HCT116 (cell line): ENCODE results near the gene PNMA8C. TPM values are rescaled to one million over a fixed set of nuclear protein-coding genes. Genes with fewer than 3 reads are reported as not detected.

Experiments
- ATAC-seq: fragments of 200-7000 bp; cut with Tn5 transposase; 2 replicates; pipeline ENCODE4 v1.9.1; 2020; ENCODE audit warnings: mild to moderate bottlenecking, moderate library complexity
- BruUV-seq: library from RNA; stranded (reverse); fragments of 400-500 nt; replicated peaks from 2 replicates; lab custom pipeline; 2021; lab: Mats Ljungman, UMichigan
- CTCF ChIA-PET: fragments of 300-600 bp; sonication (Branson Sonifier 250); formaldehyde crosslinking; loops from one replicate; lab custom pipeline; 2021; ENCODE audit warnings: antibody characterized with exemption; lab: Charles Lee
- POLR2A ChIA-PET: fragments of 300-600, 350-600 bp; sonication (Branson Sonifier 250); formaldehyde crosslinking; loops from one replicate; lab custom pipeline; 2021; ENCODE audit warnings: antibody characterized with exemption; lab: Charles Lee
- RAD21 ChIA-PET, 2 experiments: fragments of 300-600 bp; sonication (Branson Sonifier 250); formaldehyde crosslinking; loops; one replicate each; lab custom pipeline; 2023; ENCODE audit warnings: low total read pairs in 2 of 2; ENCODE audit not compliant: uncharacterized antibody in 2 of 2, unreplicated experiment in 2 of 2, low non-redundant PET in 1 of 2; lab: Charles Lee
- DNase-seq: peaks from one replicate; pipeline ENCODE4 v3.0.0-alpha.2; 2010; ENCODE audit warnings: low read depth, low spot score
- H2AFZ ChIP-seq: fragments of 200-600 bp; shearing (Covaris generic), sonication (generic); 2 replicates; pipeline ENCODE4 v1.6.1; 2017; ENCODE audit warnings: low read depth, mixed run types, mixed read lengths, antibody characterized with exemption, low read length; ENCODE audit not compliant: poor library complexity, severe bottlenecking
- H3K27ac ChIP-seq: 2 replicates; pipeline ENCODE4 v1.5.1; 2012; ENCODE audit warnings: low read depth, low read length
- H3K27me3 ChIP-seq: fragments of 200-600 bp; sonication (generic); 2 replicates; pipeline ENCODE4 v1.6.1; 2016; ENCODE audit warnings: mixed run types, low read length, mixed read lengths; ENCODE audit not compliant: insufficient read depth
- H3K36me3 ChIP-seq, 2 experiments: fragments of 200-500 bp in 1 of 2; fragments of 200-600 bp in 1 of 2; sonication (Bioruptor generic) in 1 of 2; sonication (generic) in 1 of 2; 2 replicates each; pipeline versions ENCODE4 v1.5.1 to v1.6.1; 2014 to 2016; ENCODE audit warnings: low read length in 2 of 2, inconsistent platforms in 1 of 2, mixed read lengths in 1 of 2, mixed run types in 1 of 2; ENCODE audit not compliant: insufficient read depth in 2 of 2, control insufficient read depth in 1 of 2
- H3K4me1 ChIP-seq, 2 experiments: fragments of 200-600 bp in 1 of 2; sonication (generic) in 1 of 2; 2 replicates each; pipeline versions ENCODE4 v1.5.1 to v1.6.1; 2012 to 2017; ENCODE audit warnings: low read length in 2 of 2, inconsistent platforms in 1 of 2, mild to moderate bottlenecking in 1 of 2, mixed read lengths in 1 of 2, mixed run types in 1 of 2, moderate library complexity in 1 of 2; ENCODE audit not compliant: insufficient read depth in 2 of 2, control insufficient read depth in 1 of 2
- H3K4me2 ChIP-seq: fragments of 200-600 bp; sonication (generic); 2 replicates; pipeline ENCODE4 v1.6.1; 2017; ENCODE audit warnings: mixed run types, low read length, mixed read lengths
- H3K4me3 ChIP-seq, 2 experiments: fragments of 200-600 bp in 1 of 2; sonication (generic) in 1 of 2; replicated peaks in 1 of 2; 2 replicates each; pipeline ENCODE4 v1.5.1; 2011 to 2016; ENCODE audit warnings: low read length in 2 of 2, control low read depth in 1 of 2, low read depth in 1 of 2, mild to moderate bottlenecking in 1 of 2, mixed read lengths in 1 of 2, mixed run types in 1 of 2
- H3K79me2 ChIP-seq: fragments of 200-600 bp; sonication (generic); 2 replicates; pipeline ENCODE4 v1.6.1; 2017; ENCODE audit warnings: mild to moderate bottlenecking, mixed run types, low read length, moderate library complexity, mixed read lengths; ENCODE audit not compliant: insufficient read depth
- H3K9ac ChIP-seq: fragments of 200-600 bp; sonication (generic); 2 replicates; pipeline ENCODE4 v1.6.1; 2016; ENCODE audit warnings: low read length, mixed read lengths
- H3K9me2 ChIP-seq: fragments of 200-600 bp; sonication (generic), shearing (Covaris generic); 2 replicates; pipeline ENCODE4 v1.6.1; 2017; ENCODE audit warnings: mixed run types, mild to moderate bottlenecking, moderate library complexity; ENCODE audit not compliant: insufficient read depth
- H3K9me3 ChIP-seq, 2 experiments: fragments of 200-500 bp in 1 of 2; fragments of 200-600 bp in 1 of 2; sonication (Bioruptor generic) in 1 of 2; sonication (generic) in 1 of 2; 2 replicates each; pipeline ENCODE4 v1.6.1; 2014 to 2017; ENCODE audit warnings: low read length in 2 of 2, mixed read lengths in 2 of 2, inconsistent platforms in 1 of 2, low read depth in 1 of 2, mild to moderate bottlenecking in 1 of 2, mixed run types in 1 of 2, moderate library complexity in 1 of 2; ENCODE audit not compliant: control insufficient read depth in 1 of 2, insufficient read depth in 1 of 2
- H4K20me1 ChIP-seq: fragments of 200-600 bp; sonication (generic), shearing (Covaris generic); 2 replicates; pipeline ENCODE4 v1.6.1; 2017; ENCODE audit warnings: mixed run types, mild to moderate bottlenecking, moderate library complexity; ENCODE audit not compliant: insufficient read depth
- CBX3 ChIP-seq: IDR thresholded peaks from 2 replicates; pipeline ENCODE4 v1.6.1; 2012; ENCODE audit warnings: low read depth
- EZH2 ChIP-seq: fragments of 200-600 bp; sonication (generic); IDR thresholded peaks from 2 replicates; pipeline ENCODE4 v1.6.1; 2017; ENCODE audit warnings: antibody characterized with exemption, mixed run types
- POLR2AphosphoS5 ChIP-seq: IDR thresholded peaks from 2 replicates; pipeline ENCODE4 v1.6.1; 2011; ENCODE audit warnings: mild to moderate bottlenecking, low read depth, low read length, moderate library complexity
- SRF ChIP-seq: IDR thresholded peaks from 2 replicates; pipeline ENCODE4 v1.6.1; 2012; ENCODE audit warnings: low read depth
- TCF7L2 ChIP-seq: IDR thresholded peaks from 2 replicates; pipeline ENCODE4 v1.7.0; 2011; ENCODE audit warnings: borderline replicate concordance, inconsistent platforms; ENCODE audit not compliant: insufficient read depth, insufficient read length; ENCODE audit errors: extremely low read depth
- intact Hi-C: fragments of 100-400 bp; cut with micrococcal nuclease; formaldehyde crosslinking; loops from 2 replicates; pipeline ENCODE4 v1.10.0; 2022
- total RNA-seq: library from RNA; stranded (reverse); gene quantifications from one replicate; pipeline ENCODE4 v1.2.1, GENCODE V29; 2021; ENCODE audit not compliant: unreplicated experiment
- TF ChIP-seq, protein P1 (sequence below): IDR thresholded peaks from 2 replicates; pipeline ENCODE4 v1.6.1; 2011; ENCODE audit warnings: mild to moderate bottlenecking, low read length, moderate library complexity; ENCODE audit not compliant: insufficient replicate concordance; ENCODE audit errors: extremely low read depth
- TF ChIP-seq, protein P2 (sequence below): IDR thresholded peaks from 2 replicates; pipeline ENCODE4 v1.6.1; 2012
- TF ChIP-seq, protein P3 (sequence below), 3 experiments: fragments of 200-600 bp in 1 of 3; sonication (generic) in 1 of 3; IDR thresholded peaks in 2 of 3; conservative IDR thresholded peaks in 1 of 3; 2 replicates each; pipeline ENCODE4 v1.5.1; 2012 to 2017; ENCODE audit warnings: low read depth in 2 of 3, low read length in 2 of 3, antibody characterized with exemption in 1 of 3, borderline replicate concordance in 1 of 3, control low read depth in 1 of 3, mild to moderate bottlenecking in 1 of 3, mixed read lengths in 1 of 3, mixed run types in 1 of 3, moderate library complexity in 1 of 3; ENCODE audit not compliant: insufficient read depth in 1 of 3

The PNMA8C gene
- total RNA-seq, 1 experiment from 2014 or later = not detected

DNA sequence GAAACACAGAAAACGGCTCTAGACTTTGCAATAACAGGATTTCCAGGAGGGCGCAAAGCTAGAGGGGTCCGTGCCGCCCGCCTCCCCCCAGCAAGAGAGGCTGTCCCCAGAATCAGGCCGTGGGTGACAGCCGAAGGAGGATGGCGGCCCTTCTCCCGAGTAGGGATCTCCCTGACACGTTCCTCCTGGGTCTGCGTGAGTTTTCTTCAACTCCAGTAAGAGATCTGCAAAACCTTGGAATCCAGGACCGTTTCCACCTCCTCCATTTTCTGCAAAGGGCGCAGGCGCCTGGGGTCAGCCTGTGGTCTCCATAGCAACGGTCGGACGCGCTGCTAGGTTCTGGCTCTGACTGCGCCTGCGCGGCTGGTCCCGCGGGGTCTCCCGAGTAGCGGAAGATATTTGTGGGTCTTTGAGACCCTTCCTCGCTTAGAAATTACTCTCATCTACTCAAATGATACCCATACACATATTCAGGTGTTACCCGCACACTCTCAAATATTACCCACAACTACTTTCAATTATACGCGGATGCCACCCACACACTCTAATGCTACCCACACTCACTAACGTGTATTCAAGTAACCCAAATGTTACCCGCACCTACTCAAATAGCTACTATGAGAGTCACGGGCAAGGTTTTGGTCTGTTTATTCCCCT, 2.1 kb downstream of the PNMA8C start:
- ChIA-PET POLR2A (no interaction called here), RAD21 (no interaction called here), CTCF (interaction anchor here (0.6 kb wide), 1 partner anchor 127 kb away, joined by 3 read pairs; no protein-coding TSS in a partner anchor)
- Histone ChIP-seq H3K36me3 (no peaks in the 10 kb centered on the region), H3K27me3 (no peaks in the 10 kb centered on the region), H3K9ac (no peak overlapping the region), H4K20me1 (no peaks in the 10 kb centered on the region), H3K9me3 (no peaks in the 10 kb centered on the region), H3K4me3 (no peak overlapping the region), H3K27ac (no peak overlapping the region), H3K4me1 (no peaks in the 10 kb centered on the region), H3K9me2 (no peaks in the 10 kb centered on the region), H2AFZ (no peak overlapping the region), H3K4me2 (no peak overlapping the region), H3K79me2 (no peaks in the 10 kb centered on the region)
- ATAC-seq = no peak
- TF ChIP-seq POLR2AphosphoS5 (no peak), SRF (no peak), TCF7L2 (no peak)
- TF ChIP-seq, protein P1, sequence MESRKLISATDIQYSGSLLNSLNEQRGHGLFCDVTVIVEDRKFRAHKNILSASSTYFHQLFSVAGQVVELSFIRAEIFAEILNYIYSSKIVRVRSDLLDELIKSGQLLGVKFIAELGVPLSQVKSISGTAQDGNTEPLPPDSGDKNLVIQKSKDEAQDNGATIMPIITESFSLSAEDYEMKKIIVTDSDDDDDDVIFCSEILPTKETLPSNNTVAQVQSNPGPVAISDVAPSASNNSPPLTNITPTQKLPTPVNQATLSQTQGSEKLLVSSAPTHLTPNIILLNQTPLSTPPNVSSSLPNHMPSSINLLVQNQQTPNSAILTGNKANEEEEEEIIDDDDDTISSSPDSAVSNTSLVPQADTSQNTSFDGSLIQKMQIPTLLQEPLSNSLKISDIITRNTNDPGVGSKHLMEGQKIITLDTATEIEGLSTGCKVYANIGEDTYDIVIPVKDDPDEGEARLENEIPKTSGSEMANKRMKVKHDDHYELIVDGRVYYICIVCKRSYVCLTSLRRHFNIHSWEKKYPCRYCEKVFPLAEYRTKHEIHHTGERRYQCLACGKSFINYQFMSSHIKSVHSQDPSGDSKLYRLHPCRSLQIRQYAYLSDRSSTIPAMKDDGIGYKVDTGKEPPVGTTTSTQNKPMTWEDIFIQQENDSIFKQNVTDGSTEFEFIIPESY = no peak
- TF ChIP-seq, protein P2, sequence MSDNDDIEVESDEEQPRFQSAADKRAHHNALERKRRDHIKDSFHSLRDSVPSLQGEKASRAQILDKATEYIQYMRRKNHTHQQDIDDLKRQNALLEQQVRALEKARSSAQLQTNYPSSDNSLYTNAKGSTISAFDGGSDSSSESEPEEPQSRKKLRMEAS = no peak
- intact Hi-C loops = no loop called here
- BruUV-seq = no TSS peak
- no peak for DNase-seq

DNA sequence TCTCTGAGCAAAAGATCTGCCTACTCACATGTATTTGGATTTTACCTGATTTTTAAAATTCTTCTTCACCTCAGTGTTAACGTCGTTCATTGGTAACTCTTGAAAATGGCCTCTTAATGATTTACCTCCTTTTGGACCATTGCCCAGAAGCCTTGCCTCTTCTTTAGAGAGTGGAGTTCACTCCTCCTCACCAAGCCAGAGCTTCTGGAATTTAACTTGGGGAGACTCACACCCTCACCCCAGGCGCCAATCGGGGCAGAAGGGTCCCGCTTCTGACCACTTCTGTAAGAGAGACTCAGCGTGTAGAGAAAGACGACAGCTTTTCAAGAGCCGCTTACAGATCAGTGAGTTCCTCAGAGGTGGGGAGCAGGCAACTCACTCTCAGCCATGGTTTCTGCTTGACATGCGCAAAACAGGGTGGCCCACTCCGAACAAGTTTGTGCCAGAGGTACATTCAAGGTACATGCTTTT, 2.7 kb downstream of the PNMA8C start:
- no peaks in the 10 kb centered on the region for H3K79me2 ChIP-seq
- H3K4me1 ChIP-seq = no peaks in the 10 kb centered on the region
- no peaks in the 10 kb centered on the region for H4K20me1 ChIP-seq
- RAD21 ChIA-PET = no interaction called here
- no peaks in the 10 kb centered on the region for H3K9me2 ChIP-seq
- H3K4me2 ChIP-seq = no peak overlapping the region
- H3K9ac ChIP-seq = no peak overlapping the region
- no peak overlapping the region for H2AFZ ChIP-seq
- no peak overlapping the region for H3K4me3 ChIP-seq
- no peaks in the 10 kb centered on the region for H3K36me3 ChIP-seq
- BruUV-seq = no TSS peak
- CTCF ChIA-PET = interaction anchor here (0.6 kb wide), 1 partner anchor 24 kb away, joined by 3 read pairs; no protein-coding TSS in a partner anchor
- ATAC-seq (no peak), DNase-seq (no peak)
- intact Hi-C loops = no loop called here
- H3K27me3 ChIP-seq = no peaks in the 10 kb centered on the region
- no peak overlapping the region for H3K27ac ChIP-seq
- POLR2A ChIA-PET = no interaction called here
- no peaks in the 10 kb centered on the region for H3K9me3 ChIP-seq
- TF ChIP-seq POLR2AphosphoS5 (no peak), CBX3 (no peak), EZH2 (no peak)
- TF ChIP-seq, protein P1 = no peak
- TF ChIP-seq, protein P3, sequence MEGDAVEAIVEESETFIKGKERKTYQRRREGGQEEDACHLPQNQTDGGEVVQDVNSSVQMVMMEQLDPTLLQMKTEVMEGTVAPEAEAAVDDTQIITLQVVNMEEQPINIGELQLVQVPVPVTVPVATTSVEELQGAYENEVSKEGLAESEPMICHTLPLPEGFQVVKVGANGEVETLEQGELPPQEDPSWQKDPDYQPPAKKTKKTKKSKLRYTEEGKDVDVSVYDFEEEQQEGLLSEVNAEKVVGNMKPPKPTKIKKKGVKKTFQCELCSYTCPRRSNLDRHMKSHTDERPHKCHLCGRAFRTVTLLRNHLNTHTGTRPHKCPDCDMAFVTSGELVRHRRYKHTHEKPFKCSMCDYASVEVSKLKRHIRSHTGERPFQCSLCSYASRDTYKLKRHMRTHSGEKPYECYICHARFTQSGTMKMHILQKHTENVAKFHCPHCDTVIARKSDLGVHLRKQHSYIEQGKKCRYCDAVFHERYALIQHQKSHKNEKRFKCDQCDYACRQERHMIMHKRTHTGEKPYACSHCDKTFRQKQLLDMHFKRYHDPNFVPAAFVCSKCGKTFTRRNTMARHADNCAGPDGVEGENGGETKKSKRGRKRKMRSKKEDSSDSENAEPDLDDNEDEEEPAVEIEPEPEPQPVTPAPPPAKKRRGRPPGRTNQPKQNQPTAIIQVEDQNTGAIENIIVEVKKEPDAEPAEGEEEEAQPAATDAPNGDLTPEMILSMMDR (IDR thresholded peaks at IDR 0.05 in 2 of 3, conservative IDR thresholded peaks at IDR 0.05 in 1 of 3; ENCODE audit: borderline replicate concordance in 1 of 3, insufficient read depth in 1 of 3, low read depth in 2 of 3, low read length in 2 of 3) = no peak
